ENCODE data around the gene ABCF3. TPM values are rescaled to one million over a fixed set of nuclear protein-coding genes. Genes with fewer than 3 reads are reported as not detected.

The ABCF3 gene
- total and polyA plus RNA-seq, 2 of the 13 experiments (the other 11 are each of a cell fraction or from before 2014, with no cell fraction given): 38.8 to 46.5 TPM

DNA sequence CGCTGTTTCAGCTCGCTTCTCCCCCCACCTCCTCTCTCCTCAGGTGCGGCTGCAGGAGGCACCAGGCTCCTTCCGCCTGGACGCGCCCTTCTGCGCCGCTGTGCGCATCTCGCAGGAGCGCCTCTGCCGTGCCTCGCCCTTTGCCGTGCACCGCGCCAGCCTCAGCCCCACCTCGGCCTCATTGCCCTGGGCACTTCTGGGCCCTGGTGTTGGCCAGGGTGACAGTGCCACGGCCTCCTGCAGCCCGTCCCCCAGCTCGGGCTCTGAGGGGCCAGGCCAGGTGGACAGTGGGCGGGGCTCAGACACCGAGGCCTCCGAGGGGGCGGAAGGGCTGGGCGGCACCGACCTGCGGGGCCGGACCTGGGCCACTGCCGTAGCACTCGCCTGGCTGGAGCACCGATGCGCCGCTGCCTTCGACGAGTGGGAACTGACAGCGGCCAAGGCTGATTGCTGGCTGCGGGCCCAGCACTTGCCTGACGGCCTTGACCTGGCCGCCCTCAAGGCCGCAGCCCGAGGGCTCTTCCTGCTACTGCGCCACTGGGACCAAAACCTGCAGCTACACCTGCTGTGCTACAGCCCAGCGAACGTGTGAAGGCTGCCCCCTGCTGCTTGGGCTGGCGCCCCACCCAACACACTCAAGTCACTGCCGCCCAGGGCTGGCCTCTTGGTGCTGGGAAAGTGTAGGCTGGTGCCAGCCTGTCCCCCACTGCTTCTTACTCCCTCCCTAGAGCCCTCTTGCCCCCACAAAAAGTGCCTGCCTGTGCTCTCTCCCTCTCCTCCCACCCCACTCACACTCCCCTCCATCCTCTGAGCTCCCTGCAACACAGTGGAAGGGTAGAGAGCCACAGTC is 55.7 kb downstream of the ABCF3 start (continued):
- TF ChIP-seq DZIP1 (CRISPR knock-in tag; IDR thresholded peaks at IDR 0.05) (no peak), POLR2AphosphoS5 (IDR thresholded peaks at IDR 0.05; ENCODE audit: low read depth, low read length) (peak; percentile 48), PRPF4 (IDR thresholded peaks at IDR 0.05; ENCODE audit: low read depth, low read length, poor library complexity, severe bottlenecking) (no peak), RARA (CRISPR knock-in tag; IDR thresholded peaks at IDR 0.05) (peak; percentile 95), NFE2L2 (IDR thresholded peaks at IDR 0.05; ENCODE audit: low read length) (no peak), ZSCAN29 (CRISPR knock-in tag; conservative IDR thresholded peaks at IDR 0.05) (no peak; the same call in none of the 2 replicates), ZNF282 (IDR thresholded peaks at IDR 0.05; ENCODE audit: partially characterized antibody) (no peak), MATR3 (CRISPR knock-in tag; IDR thresholded peaks at IDR 0.05) (no peak), DMAP1 (CRISPR knock-in tag; IDR thresholded peaks at IDR 0.05) (peak; percentile 45; the same call in 1 of the 2 replicates), HNRNPH1 (optimal IDR thresholded peaks at IDR 0.05; ENCODE audit: low read depth, low read length) (no peak), POGZ (CRISPR knock-in tag; IDR thresholded peaks at IDR 0.05) (peak; percentile 74), ZNF557 (CRISPR knock-in tag; IDR thresholded peaks at IDR 0.05) (peak; percentile 90), SMYD3 (CRISPR knock-in tag; IDR thresholded peaks at IDR 0.05) (peak; percentile 60; the same call in 1 of the 2 replicates), ZNF768 (CRISPR knock-in tag; IDR thresholded peaks at IDR 0.05) (peak; percentile 78; the same call in 1 of the 2 replicates), ZNF329 (CRISPR knock-in tag; IDR thresholded peaks at IDR 0.05; ENCODE audit: low read depth) (peak; percentile 83; the same call in 1 of the 2 replicates), EZH2 (conservative IDR thresholded peaks at IDR 0.05; ENCODE audit: low read depth, low read length) (no peak), PAX8 (CRISPR knock-in tag; IDR thresholded peaks at IDR 0.05; ENCODE audit: borderline replicate concordance) (0 out of 2 replicates have a peak, but pooled peaks have one; percentile 90), ZNF496 (CRISPR knock-in tag; IDR thresholded peaks at IDR 0.05; ENCODE audit: insufficient replicate concordance) (no peak), SP4 (CRISPR knock-in tag; IDR thresholded peaks at IDR 0.05) (peak; percentile 75), ZNF7 (CRISPR knock-in tag; IDR thresholded peaks at IDR 0.05) (no peak), NR2F1 (CRISPR knock-in tag; IDR thresholded peaks at IDR 0.05) (peak; percentile 98 to 99), RNF2 (conservative IDR thresholded peaks at IDR 0.05; ENCODE audit: low read depth) (no peak)
- TF ChIP-seq, protein P1, sequence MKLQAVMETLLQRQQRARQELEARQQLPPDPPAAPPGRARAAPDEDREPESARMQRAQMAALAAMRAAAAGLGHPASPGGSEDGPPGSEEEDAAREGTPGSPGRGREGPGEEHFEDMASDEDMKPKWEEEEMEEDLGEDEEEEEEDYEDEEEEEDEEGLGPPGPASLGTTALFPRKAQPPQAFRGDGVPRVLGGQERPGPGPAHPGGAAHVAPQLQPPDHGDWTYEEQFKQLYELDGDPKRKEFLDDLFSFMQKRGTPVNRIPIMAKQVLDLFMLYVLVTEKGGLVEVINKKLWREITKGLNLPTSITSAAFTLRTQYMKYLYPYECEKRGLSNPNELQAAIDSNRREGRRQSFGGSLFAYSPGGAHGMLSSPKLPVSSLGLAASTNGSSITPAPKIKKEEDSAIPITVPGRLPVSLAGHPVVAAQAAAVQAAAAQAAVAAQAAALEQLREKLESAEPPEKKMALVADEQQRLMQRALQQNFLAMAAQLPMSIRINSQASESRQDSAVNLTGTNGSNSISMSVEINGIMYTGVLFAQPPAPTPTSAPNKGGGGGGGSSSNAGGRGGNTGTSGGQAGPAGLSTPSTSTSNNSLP (IDR thresholded peaks at IDR 0.05; ENCODE audit: low read depth, low read length): no peak

Data from HepG2 (cell line).